Umbilical cord (tissue), 2 donors: Measurements from ENCODE around the gene SKAP2. TPM values are rescaled to one million over a fixed set of nuclear protein-coding genes. Genes with fewer than 3 reads are reported as not detected.

ENCODE experiments used
- DNase-seq: peaks from one replicate; pipeline ENCODE4 v3.0.0-alpha.2; 2015; ENCODE audit warnings: low spot score
- total RNA-seq: library from RNA; depleted of rRNA; stranded (reverse); fragments of >200 nt; gene quantifications from one replicate; pipeline ENCODE4 v1.2.3, GENCODE V29; 2014; ENCODE audit warnings: low replicate concordance; ENCODE audit not compliant: insufficient read depth

The SKAP2 gene
- total RNA-seq, 1 donor from 2014 or later: 12.0 TPM

DNA sequence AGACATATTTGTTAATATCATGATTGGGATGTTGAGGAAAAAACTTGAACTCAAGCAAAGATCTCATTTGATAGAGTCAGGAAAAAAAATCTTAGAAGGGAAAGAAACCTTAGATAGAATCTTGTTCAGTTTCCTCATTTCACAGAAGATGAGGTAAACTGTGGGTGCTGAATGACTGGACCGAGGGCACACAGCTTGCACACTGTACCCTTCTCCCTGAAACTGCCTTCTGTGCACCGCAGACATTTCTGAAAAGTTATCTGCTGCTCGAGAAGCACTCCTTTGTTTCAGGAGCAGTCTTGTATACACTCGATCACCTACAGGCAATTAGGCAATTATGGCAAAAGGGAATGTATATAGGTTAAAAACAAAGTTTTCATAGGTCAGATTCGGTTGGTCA is 167.4 kb downstream of the SKAP2 start:
- DNase-seq: no peak

DNA sequence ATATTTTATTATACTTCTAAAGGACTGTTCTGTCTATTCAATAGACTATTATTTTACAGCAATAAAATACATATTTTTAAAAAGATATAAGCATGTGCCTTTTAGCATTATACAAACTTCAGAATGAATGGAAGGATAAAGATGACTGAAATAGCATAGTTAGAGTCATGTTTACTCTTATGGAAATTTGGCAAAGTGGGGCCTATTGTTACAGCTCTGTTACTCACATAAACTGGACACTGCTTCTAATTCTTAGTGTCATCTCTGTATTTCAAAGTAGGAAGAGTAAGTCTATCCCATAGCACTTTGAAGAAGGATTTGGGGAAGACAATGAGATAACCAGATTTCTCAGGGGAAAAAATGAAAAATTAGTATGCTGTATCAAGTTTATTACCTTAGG is 168.2 kb downstream of the SKAP2 start:
- DNase-seq: no peak

DNA sequence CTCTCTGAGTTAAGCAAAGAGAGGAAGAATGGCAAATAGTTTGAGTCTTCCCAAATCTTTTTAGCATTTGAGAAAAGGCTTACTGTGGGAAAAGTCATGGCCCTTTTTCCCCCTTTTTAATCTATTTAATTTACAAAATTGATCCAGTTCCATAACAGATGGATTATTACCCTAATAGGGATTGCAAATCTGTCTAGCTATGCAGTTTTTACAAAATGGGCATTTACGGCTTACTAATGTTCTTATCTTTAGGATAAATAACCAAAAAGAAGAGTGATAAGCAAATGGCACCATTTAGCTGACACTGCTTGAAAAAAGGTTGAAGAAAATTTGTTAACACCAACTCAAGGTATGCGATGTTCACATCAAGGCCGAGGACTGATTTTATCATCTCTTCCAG is 169.7 kb downstream of the SKAP2 start:
- no peak for DNase-seq

DNA sequence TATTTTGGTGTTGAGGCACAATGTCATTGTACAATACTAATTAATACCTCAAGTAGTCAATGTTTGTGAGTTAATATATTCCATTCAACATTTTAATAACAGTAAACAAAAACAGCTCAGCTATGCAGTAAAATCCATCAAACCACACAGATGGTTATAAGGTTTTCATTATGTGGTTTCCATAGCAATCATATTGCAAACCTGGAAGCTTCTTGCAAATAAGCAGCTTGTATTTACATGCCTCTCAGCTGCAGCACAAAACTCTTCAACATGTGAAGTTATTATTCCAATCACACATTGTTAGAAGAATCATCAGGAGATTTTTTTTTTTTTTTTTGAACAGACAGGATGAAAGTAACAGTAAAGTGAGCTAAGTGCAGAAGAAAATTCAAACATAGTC is 170.2 kb downstream of the SKAP2 start:
- no peak for DNase-seq

DNA sequence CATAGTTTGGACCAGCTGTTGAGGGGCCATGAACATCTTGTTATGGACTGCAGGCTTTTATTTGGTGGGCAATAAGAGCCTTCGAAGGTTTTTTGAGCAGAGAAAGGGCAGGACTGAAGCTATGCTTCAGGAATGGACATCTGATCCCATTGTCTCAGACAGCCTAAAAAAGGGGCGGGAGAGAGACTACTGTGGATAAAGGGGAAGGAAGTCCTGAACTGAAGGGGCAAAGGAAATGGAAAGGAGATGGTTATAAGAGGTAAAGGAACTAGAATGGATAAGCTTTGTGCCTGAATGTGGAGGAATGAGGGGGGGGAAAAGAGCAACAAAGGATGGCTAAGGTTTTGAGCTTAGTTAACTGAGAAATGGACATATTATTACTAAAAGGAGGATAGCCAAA is 172.5 kb downstream of the SKAP2 start:
- no peak for DNase-seq

DNA sequence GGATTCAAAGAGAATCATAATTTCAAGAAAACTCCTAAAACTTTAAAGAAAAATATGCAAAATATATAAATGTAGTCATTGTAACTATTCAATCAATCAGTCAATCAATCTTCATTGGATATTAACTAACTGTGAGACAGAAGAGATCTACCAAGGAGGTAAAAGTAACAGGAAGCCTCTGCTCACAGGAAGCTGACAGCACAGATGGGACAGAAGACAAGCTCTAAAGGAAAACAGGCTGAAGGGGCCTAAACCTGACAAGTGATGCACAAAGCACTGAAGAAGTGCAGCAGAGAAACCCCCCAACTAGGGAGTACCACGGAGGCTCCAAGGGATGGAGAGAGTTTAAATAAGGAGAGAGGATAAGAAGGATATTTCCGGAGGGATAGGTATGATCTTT is 173.0 kb downstream of the SKAP2 start:
- DNase-seq: no peak

DNA sequence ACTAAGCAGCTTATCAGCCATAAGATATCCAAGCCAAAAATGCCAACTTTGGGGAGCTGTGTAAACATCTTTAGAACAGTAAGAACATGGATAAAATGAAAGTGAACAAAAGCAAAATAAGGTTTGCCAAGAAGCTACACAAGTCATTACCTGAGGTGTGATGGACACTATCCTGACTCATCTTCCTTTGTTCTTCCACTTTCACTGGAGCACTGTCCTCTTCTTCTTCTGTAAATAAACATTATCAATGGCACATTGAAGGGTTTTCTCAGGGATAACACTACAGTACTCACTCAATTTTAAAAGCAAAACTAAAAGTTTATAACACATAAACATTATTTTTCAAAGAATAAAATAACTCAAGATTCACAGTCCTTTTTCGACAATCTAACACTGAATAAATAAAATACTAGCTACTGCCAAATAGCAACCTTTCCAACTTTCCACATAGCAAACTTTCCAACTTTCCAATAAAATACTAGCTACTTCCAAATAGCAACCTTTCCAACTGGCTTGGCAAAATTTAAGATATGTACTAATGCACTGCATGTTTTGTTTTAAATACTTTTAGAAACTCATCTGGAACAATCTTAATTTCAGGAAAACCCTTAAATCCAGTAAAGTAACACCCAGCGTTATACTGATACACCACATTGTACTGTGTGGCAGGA is 174.1 kb downstream of the SKAP2 start:
- DNase-seq: no peak

DNA sequence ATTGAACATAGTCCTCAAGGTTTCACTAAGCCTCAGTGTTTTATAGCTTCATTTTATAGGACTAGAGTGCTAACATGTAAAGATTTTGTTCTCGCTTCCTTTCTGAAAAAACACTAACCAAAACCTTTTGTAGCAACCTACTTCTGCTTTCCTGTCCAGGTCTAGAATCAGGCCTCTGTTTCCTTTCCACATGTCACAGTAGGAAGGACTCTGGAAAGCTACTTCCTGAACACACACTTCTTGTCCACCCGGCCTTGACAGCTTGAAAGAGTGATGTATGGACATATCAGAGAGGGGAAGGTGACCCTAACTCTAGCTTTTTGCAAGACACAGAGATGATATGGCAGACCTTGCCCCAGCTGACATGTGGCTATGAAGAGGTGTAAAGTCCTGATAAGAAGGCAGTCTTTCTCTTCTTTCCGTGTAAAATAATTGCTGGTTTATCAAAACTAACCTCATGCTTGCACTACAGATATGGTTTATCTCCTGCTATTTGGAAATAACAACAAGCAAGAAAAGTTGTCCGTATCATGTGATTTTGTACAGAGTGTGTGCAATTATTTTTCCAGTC is 175.4 kb downstream of the SKAP2 start:
- DNase-seq: no peak

DNA sequence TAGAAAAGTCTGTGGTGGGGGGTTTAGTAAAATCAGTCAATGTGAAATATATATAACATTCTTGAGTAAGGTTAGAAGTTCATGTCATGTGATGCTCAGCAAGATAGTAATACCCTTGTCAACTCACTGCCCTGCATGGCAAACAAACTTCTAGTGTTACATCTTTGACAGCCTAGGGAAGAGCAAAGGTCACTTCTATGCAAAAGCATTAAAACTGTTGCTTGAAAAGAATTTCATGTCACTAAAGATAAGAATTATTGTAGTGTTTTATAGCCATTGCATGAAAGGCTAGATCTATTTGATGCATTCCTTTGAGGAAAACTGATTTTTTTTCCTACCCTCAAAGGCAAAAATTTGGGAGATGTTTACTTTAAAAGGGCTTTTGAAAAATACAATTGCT is 176.0 kb downstream of the SKAP2 start:
- DNase-seq: no peak

DNA sequence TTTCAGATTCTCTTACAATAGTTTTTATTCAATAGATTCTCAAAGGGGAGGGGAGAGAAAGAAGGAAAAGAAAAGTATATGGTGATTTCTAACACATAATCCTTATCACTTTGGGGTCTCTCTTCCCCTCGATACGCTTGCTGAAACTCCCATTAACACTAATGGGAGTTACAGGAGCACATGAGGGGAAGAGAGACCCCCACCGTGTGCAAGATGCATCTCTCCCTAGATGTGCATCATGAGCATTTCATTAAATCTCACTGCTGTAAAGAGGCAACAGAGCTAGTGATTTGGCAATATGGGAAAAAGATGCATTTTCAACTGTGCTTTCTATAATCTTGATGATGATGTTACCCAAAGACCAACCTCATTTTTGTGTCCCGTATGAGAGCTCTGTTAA is 177.4 kb downstream of the SKAP2 start:
- no peak for DNase-seq

DNA sequence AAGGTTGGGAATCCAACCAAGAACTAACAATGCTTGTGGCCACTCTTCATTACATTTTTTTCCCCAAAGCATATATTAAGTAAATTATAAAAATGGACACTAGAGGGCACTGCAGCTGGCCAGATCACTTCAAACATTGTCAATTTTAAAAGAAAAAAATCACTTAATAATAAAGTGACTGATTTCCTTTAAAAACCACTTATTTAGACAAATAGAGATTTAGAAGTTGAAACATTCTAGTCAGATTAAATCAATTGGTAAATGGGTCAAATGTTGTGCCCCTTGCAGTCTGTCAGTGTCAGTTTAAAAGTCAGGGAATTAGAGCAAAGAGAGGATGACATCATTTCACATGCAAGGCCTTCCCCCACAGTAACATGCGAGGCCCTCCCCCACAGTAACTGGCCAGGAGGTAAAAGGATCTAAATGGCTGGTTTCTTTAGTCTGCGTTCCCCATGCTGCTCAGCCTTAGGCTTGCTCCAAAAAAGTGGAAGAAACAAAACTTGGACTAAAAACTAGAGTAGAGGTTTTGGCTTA is 177.9 kb downstream of the SKAP2 start:
- peak; percentile 57 for DNase-seq

DNA sequence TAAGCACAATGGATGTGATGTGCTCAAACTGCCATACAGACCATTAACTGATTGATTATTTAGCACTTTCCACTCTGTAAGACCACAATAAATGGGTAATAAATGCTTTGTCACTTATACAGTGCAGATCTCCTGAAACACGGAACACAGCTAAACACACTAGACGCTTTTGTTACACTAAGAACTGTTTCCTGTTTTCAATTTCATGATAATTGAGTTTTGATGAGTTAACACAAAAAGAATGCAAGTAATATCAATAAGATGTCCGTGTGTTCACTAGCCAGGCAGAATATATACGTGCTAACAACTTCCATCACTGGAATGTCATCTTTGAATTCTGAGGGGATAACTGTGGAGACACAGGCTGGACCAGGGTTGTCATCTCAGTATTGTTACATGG is 178.8 kb downstream of the SKAP2 start:
- DNase-seq: no peak

DNA sequence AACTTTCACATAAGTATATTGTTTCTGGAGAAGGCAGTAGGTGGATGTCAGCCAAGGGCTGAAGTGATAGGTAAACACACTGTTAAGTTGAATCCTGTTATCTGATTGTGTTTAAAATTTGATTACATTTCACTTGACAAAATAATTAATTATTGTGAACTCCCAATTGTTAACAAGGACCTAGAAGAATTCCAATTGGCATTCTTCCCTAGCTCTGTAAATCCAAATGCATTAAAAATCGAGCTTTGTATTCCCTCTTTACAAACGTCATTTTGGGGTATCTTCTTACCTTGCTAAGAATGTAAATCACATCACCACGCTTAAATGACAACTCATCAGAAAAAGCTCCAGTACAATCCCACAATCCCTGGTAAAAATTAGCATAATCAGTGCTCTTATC is 179.9 kb downstream of the SKAP2 start:
- no peak for DNase-seq

DNA sequence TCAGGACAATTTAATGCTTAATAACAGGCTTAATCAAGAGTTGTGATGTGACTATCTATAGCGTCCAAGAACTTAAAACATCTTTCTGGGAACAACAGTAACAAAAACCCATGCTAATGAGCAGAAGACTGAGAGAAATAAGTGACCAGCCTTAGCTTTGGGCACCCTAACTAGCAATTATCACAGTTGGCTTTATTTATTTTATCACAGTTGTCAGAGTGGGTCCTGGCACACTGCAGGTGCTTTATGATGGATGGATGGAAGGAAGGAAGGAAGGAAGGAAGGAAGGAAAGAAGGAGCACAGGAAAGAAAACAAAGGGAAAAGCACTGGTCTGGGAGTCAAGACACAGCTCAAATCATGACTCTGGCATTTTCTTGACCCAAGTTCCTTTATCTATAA is 181.1 kb downstream of the SKAP2 start:
- no peak for DNase-seq

DNA sequence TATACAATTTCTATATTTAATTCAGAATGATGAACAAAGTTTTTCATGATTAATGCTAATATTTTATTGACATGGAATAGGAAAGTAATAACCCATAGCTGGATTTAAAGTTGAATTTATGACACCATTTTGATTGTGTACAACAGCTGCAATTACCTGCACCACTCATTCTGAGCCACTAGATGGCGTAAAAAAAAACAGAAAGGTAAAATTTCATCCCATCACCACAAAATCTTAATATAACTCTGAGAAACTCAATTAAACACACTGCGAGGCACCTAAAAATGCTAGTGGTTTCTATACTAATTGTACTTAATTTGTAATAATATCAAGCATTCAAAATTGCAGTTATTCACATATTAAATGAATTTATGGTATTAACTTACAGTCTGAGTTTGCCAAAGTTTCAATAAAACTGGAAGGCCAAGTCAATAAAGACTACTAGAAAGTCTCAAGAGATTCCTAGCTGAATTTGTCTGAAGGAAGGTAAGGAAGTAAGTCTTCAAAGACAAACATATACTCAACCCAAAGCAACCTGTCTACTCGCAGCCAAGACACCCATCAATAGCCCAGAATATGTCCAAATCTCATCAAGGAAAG is 182.5 kb downstream of the SKAP2 start:
- DNase-seq: peak; percentile 45

DNA sequence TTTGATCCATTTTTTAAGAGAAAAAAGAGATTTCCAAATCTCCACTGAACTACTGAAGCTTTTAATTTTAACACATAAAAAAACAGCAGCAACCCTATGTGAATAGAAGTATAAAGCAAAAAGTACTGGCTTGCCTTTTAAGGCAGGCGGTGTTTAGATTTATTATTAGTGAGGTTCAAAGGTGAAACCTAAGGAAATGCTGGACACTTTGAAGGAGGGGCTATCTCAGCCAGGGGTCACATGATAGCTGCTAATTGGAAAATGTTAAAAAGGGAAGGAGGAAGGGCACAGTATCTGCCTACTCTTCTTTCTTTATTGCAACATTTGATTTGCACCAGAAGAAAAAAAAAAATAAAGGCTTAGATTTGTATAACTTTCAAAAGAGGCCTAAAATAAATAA is 183.8 kb downstream of the SKAP2 start:
- no peak for DNase-seq

DNA sequence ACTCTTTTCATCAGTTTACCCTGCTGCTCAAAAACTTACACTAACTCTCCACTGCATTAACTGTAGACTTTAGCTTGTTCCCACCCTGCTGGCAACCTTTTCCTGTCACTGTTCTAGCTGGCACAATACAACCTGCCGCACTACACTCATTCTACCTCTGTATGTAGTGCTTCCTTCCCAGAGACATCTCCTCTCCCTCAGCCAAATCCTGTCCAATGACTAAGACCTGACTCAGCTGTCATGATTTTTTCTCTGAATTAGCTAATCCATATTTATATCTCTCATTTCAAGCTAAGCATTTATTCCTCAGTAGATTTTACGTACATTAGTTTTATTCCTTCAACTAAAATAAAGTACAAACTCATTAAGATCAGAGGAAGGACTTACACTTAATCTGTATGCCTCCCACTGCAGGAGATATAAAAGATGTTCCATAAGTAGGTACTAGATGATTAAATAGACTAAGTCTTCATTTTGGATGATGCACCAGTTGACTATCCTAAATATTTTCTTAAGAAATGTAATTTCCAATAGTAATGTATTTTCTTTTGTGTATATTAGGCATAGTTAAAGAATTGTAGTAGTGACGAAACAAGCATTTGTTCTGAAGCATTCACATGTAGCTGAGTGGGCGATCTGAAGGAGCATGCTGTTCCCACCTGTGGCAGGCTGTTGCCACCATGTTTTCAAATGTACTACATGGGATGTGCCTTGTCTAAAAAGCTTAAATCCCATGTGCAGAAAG is 189.1 kb downstream of the SKAP2 start:
- no peak for DNase-seq

DNA sequence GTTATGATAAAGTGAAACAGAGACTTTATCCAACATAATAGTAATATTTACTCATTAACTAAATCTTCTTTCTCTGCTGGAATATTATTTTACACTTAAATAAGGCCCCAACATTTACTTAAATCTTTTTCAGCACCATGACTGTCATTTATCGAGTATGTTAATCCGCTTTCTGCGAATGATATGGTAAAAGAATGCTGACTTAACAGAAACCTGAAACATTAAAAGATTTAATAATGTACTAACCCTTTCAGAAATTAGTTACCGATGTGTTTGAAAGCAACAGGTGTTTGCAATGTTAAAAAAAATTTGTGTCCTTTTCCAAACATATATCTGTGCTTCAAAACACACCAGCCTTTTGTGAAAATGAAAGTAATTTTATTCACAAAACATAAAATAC is 190.5 kb downstream of the SKAP2 start:
- no peak for DNase-seq

DNA sequence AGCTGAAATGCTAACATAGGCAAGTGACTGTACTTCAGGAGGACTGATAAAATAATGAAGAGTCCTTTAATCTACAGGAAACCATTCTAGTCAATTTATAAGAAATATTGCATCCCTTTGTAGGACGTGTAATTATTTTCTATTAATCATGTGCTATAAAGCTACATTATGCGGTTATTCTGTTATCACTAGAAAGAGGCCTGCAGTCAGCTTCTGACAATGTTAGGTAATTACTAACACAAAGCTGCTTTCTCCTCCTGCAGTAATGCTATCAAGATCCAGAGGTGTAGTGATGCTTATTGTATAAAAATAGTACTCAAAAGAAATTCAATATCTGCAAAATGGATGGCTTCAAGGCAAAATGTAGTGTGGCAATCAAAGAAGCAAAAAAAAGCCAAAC is 191.1 kb downstream of the SKAP2 start:
- no peak for DNase-seq

DNA sequence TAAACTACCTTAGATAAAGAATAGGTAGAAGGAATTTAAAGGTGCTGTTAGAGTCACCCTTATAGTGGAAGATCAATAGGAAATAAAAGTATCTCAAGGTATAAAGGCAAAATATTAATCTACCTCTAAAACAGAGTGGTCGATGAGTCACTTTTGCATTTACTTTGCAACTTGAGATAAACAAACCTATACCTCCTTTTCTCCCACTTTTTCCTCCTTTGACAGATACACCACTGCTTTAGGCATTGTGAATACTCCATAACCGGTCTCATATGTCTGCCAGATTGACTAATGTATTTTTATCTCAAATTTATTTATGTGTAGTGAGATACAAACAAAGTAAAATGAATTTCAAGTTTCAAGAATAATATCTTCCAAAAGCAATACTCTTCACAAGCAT is 193.5 kb downstream of the SKAP2 start:
- DNase-seq: no peak

DNA sequence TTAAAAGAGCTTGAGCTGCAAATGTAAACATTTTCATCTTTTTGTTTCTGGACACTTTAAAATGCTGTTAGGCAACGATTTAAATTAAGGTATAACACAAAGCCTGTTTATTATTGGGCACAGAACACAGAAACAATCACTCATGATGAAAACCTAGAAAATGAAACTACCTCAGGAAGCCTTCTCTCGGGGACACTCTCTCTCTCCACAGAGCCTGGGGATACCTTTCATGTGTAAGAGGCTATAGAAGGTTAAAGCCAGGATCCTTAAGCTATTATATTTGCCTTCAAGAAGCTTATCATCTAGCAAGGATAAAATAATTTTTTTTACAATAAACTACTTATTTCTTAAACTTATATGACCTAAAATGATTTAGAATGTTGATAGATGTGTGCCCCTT is 194.1 kb downstream of the SKAP2 start:
- DNase-seq: no peak

DNA sequence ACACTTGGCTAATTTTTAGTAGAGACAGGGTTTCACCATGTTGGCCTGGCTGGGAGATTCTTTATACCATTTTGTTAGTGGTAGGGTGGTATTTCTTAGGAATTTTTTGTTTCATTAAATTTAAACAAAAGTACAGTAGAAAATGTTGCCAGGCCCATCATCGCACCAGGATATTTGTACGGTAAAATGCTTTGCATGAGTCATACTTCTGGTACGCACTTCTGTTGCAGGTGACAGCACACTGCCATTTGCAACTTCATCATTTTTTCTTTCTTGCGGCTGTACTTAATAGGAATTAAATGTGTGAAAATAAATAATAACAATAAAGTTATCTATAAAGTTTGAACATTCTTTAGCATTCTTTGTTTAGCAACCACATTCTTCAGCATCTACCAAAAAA is 195.6 kb downstream of the SKAP2 start:
- DNase-seq: no peak
